Uterus (tissue), 4 donors: Measurements from ENCODE around the gene AGGF1. TPM values are rescaled to one million over a fixed set of nuclear protein-coding genes. Genes with fewer than 3 reads are reported as not detected.

Experiments used
- DNase-seq, 2 donors: peaks; one replicate each; pipeline ENCODE4 v3.0.0-alpha.2; 2019 to 2020
- H3K27ac ChIP-seq, 2 donors: fragments of 200-600 bp; sonication (generic); 1 replicate in 1 of 2; 2 replicates in 1 of 2; pipeline ENCODE4 v1.5.1; 2016 to 2018
- H3K27me3 ChIP-seq, 2 donors: fragments of 200-600 bp; sonication (generic); one replicate each; pipeline ENCODE4 v1.5.1; 2018 to 2019; ENCODE audit warnings: control low read depth in 1 of 2
- H3K36me3 ChIP-seq, 2 donors: fragments of 200-600 bp; sonication (generic); one replicate each; pipeline ENCODE4 v1.5.1; 2019; ENCODE audit warnings: control low read depth in 1 of 2
- H3K4me1 ChIP-seq, 2 donors: fragments of 200-600 bp; sonication (generic); one replicate each; pipeline ENCODE4 v1.5.1; 2018 to 2019; ENCODE audit warnings: control low read depth in 1 of 2
- H3K4me3 ChIP-seq, 2 donors: fragments of 200-600 bp; sonication (generic); 1 replicate in 1 of 2; 2 replicates in 1 of 2; pipeline ENCODE4 v1.5.1; 2018 to 2019; ENCODE audit warnings: mild to moderate bottlenecking in 1 of 2
- H3K9me3 ChIP-seq, 2 donors: fragments of 200-600 bp; sonication (generic); one replicate each; pipeline ENCODE4 v1.5.1; 2019; ENCODE audit warnings: control low read depth in 1 of 2
- POLR2A ChIP-seq, 2 donors: fragments of 450-650 bp; IDR thresholded peaks; one replicate each; pipeline ENCODE4 v1.6.1; 2016; ENCODE audit warnings: antibody characterized with exemption in 2 of 2, mild to moderate bottlenecking in 1 of 2, moderate library complexity in 1 of 2
- intact Hi-C: fragments of 100-400 bp; cut with DNase I; formaldehyde crosslinking; loops from one replicate; pipeline ENCODE4 v1.15.1; 2023; ENCODE audit warnings: low total_unique reads
- total RNA-seq, 4 donors: library from RNA; depleted of rRNA in 3 of 4; stranded (reverse); fragments of >200 nt in 3 of 4; gene quantifications; one replicate each; pipeline versions ENCODE4 v1.1.0 to v1.2.4, GENCODE V29; 2014 to 2023
- TF ChIP-seq, protein P1 (sequence below), 4 experiments: fragments of 200-600 bp in 2 of 4; fragments of 450-650 bp in 2 of 4; sonication (generic) in 2 of 4; IDR thresholded peaks; one replicate each; pipeline ENCODE4 v1.5.1; 2016 to 2019; ENCODE audit warnings: antibody characterized with exemption in 4 of 4, mild to moderate bottlenecking in 2 of 4, moderate library complexity in 1 of 4
- donor health status: DM: yes; HTN: yes; CAD: no.

AGGF1 gene
- 10 to 100 TPM; 10.6 to 44.7 (median 23.2) TPM for total RNA-seq

DNA sequence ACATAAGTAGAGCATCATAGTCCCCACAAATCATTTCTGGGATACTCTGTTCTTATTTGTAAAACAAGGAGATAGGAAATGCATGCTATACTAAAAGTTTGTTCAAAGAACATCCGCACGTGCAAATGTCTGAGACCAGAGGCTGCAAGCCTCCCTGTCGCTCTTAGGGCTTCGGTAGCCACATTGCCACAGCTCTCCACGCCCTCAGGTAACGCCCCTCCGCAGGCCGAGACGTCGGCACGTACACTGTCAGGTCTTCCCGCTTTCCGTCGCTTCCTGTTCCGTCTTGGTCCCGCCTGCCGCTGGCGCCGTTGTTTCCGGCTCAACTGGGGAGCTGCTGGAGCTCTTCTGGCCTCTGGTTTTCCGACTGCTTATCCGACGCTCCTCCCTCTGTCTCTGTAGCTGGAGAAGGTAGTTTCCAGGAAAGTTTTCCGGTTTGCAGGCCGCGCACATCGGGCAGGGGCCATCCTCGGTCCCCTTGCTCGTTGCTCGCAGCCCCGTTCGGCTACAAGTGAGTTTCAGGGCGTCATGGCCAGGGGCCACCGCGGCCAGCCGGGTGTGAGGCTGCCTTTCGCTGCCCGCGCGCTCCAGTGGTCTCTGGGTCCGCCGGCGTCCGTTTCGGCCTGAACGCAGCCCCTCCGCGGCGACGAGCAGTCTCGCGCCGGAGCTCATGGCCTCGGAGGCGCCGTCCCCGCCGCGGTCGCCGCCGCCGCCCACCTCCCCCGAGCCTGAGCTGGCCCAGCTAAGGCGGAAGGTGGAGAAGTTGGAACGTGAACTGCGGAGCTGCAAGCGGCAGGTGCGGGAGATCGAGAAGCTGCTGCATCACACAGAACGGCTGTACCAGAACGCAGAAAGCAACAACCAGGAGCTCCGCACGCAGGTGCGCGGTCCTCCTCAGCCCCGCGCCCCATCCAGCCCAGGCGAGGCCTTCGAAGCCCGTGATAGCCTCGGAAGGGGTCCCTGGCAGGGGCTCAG, at the start of gene AGGF1:
TSS of gene AGGF1 (plus strand) at position 308 of the 975 bp plus-strand sequence. CDS start at position 671, 363 bp downstream.
- peak within 1 kb of the TSS; percentile 81 to 90 for H3K4me3 ChIP-seq
- intact Hi-C loops = no loop called here
- no peaks in the 10 kb centered on the region for H3K27me3 ChIP-seq
- peak; percentile 28 to 55 for TF ChIP-seq POLR2A (IDR thresholded peaks at IDR 0.05)
- TF ChIP-seq, protein P1, sequence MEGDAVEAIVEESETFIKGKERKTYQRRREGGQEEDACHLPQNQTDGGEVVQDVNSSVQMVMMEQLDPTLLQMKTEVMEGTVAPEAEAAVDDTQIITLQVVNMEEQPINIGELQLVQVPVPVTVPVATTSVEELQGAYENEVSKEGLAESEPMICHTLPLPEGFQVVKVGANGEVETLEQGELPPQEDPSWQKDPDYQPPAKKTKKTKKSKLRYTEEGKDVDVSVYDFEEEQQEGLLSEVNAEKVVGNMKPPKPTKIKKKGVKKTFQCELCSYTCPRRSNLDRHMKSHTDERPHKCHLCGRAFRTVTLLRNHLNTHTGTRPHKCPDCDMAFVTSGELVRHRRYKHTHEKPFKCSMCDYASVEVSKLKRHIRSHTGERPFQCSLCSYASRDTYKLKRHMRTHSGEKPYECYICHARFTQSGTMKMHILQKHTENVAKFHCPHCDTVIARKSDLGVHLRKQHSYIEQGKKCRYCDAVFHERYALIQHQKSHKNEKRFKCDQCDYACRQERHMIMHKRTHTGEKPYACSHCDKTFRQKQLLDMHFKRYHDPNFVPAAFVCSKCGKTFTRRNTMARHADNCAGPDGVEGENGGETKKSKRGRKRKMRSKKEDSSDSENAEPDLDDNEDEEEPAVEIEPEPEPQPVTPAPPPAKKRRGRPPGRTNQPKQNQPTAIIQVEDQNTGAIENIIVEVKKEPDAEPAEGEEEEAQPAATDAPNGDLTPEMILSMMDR (IDR thresholded peaks at IDR 0.05) = peak in 2 of 4 experiments; percentile 11 to 13
- peaks cover 0 to 9% of the 10 kb centered on the region in 2 donors for H3K4me1 ChIP-seq
- H3K36me3 ChIP-seq = no peaks in the 10 kb centered on the region
- no peaks in the 10 kb centered on the region for H3K9me3 ChIP-seq
- DNase-seq = peak; percentile 89 to 90
- H3K27ac ChIP-seq = peak within 1 kb of the TSS; percentile 86 to 91

DNA sequence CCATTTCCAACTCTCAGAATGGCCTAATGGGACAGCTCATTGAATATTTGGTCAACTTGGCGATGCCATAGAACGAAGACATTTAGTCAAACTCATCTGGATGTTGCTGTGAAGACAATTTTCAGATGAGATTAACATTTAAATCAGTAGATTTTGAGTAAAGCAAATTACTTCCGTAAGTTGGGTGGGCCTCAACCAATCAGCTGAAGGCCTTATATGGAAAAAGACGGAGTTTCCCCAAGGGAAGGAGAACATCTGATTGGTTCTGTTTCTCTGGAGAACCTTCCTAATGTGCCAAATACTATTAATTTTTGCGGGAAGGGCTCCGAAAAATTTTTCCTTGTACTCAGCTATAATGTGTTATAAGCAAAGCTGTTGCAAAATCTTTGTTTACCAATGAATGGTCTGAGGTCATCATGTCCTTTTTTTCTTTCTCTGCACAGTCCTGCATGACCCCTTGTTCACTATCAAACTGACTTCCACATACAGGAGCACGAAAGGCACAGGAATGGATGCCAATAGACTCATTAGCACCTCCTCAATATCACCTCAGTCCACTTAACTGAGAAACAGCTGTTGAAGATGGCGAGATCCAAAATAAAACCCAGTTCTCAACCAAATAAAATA, 49.6 kb upstream of the AGGF1 start:
- TF ChIP-seq, protein P1 (IDR thresholded peaks at IDR 0.05) = no peak
- no peak for TF ChIP-seq POLR2A (IDR thresholded peaks at IDR 0.05)
- intact Hi-C loops = no loop called here
- Histone ChIP-seq H3K4me3 (no peak overlapping the region), H3K9me3 (no peaks in the 10 kb centered on the region), H3K27me3 (no peaks in the 10 kb centered on the region), H3K36me3 (no peaks in the 10 kb centered on the region), H3K27ac (no peak overlapping the region), H3K4me1 (no peaks in the 10 kb centered on the region)
- no peak for DNase-seq

DNA sequence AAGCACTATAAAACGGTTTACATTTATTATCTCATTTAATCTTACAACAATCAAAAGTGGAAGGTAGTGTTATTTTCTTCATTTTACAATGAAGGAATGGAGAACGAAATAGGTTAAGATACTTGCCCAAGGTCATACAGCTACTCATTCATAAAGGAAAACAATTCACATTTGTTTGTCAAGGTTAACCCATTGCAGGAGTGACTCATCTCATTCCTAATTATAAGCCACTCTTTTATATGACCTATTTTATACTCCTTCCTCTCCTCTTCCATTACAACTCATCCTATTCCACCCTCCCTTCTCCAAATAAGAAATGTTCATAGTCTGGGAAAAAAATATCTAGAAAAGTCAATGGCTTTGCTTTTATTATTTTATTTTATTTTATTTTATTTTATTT, 47.8 kb upstream of the AGGF1 start:
- H3K36me3 ChIP-seq = no peaks in the 10 kb centered on the region
- intact Hi-C loops = no loop called here

DNA sequence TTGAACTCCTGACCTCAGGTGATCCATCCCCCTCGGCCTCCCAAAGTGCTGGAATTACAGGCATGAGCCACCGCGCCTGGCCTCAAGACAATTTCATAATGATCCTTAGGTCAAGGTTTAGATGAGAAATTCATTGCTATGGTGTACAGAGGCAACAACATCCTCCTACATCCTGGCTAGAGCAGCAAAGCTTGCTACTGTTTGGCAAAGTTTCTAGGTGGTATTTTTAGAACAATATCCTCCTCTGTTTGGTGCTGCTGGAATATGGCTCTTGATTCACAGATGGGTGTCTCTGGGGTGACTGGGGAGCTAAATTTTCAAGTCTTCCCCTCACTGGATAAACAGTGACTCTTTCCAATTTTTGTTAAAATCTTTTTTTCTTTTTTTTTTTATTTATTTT, 46.7 kb upstream of the AGGF1 start:
- intact Hi-C loops = no loop called here
- H3K4me3 ChIP-seq = no peak overlapping the region
- no peaks in the 10 kb centered on the region for H3K4me1 ChIP-seq
- TF ChIP-seq, protein P1 (IDR thresholded peaks at IDR 0.05) = no peak
- no peak for TF ChIP-seq POLR2A (IDR thresholded peaks at IDR 0.05)
- no peaks in the 10 kb centered on the region for H3K36me3 ChIP-seq
- H3K27ac ChIP-seq = no peak overlapping the region
- DNase-seq = no peak
- H3K9me3 ChIP-seq = no peaks in the 10 kb centered on the region
- no peaks in the 10 kb centered on the region for H3K27me3 ChIP-seq

More for the DNA sequence above, 47.8 kb upstream of the AGGF1 start:
- H3K4me3 ChIP-seq = no peak overlapping the region
- H3K27ac ChIP-seq = no peak overlapping the region
- H3K4me1 ChIP-seq = no peaks in the 10 kb centered on the region
- H3K9me3 ChIP-seq = no peaks in the 10 kb centered on the region
- DNase-seq = no peak
- no peaks in the 10 kb centered on the region for H3K27me3 ChIP-seq
- TF ChIP-seq, protein P1 (IDR thresholded peaks at IDR 0.05) = no peak
- no peak for TF ChIP-seq POLR2A (IDR thresholded peaks at IDR 0.05)
